GM12874 (cell line): ENCODE results near the gene TRPC3.

Experiments
- TF ChIP-seq, protein P1 (sequence below): IDR thresholded peaks from 2 replicates; pipeline ENCODE4 v1.5.1; 2011; ENCODE audit warnings: low read depth, mild to moderate bottlenecking, control low read depth, low read length, moderate library complexity; ENCODE audit not compliant: insufficient read depth

The TRPC3 gene

DNA sequence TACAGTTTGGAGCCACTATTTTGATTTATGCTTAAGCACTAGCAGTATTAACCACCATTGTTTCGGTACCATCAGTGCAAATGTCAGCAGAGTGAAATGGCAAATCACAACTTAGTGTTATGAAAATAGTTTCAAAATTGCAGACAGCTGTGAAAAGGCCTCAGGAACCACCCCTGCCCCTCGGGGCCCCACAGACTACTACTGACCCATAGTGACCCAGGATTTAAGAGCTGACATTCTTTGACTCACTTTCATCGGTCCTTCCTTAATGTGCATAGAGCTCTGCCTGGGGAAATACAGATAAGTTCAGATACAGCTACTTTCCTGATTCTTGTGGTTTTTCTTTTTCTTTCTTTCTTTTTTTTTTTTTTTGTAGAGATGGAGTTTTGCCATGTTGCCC is 78.3 kb downstream of the TRPC3 start:
- TF ChIP-seq, protein P1, sequence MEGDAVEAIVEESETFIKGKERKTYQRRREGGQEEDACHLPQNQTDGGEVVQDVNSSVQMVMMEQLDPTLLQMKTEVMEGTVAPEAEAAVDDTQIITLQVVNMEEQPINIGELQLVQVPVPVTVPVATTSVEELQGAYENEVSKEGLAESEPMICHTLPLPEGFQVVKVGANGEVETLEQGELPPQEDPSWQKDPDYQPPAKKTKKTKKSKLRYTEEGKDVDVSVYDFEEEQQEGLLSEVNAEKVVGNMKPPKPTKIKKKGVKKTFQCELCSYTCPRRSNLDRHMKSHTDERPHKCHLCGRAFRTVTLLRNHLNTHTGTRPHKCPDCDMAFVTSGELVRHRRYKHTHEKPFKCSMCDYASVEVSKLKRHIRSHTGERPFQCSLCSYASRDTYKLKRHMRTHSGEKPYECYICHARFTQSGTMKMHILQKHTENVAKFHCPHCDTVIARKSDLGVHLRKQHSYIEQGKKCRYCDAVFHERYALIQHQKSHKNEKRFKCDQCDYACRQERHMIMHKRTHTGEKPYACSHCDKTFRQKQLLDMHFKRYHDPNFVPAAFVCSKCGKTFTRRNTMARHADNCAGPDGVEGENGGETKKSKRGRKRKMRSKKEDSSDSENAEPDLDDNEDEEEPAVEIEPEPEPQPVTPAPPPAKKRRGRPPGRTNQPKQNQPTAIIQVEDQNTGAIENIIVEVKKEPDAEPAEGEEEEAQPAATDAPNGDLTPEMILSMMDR, result no peak

- TF ChIP-seq, protein P1, result no peak
Measured at GRCh38 chr4:121869841-121870822, 81.7 kb downstream of the TRPC3 start, which contains the start of gene BBS7. TSS of gene BBS7 (minus strand) at chr4:121870474. CDS start at chr4:121870313, 161 bp downstream.

GRCh38 chr4:121863799-121864198 is 88.1 kb downstream of the TRPC3 start:
- TF ChIP-seq, protein P1, result no peak

GRCh38 chr4:121861426-121861825 is 90.4 kb downstream of the TRPC3 start:
- TF ChIP-seq, protein P1, result no peak

GRCh38 chr4:121860121-121860520 is 91.7 kb downstream of the TRPC3 start:
- TF ChIP-seq, protein P1, result no peak

DNA sequence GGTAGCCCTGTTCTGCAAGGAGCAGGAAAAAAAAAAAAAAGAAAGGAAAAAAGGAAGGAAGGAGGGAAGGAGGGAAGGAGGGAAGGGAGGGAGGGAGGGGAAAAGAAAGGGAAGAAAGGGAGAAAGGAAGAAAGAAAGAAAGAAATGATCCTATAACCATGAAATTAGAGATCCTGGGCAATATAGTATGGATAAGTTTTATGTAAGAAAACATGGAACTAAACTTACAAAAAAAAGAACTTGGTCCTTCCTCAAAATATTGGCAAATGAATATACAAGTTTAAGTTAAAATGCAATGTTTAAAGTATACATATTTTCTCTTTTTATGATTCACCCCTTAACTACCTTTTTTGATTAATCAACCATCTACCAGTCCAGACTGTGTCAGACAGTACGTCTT is 100.5 kb downstream of the TRPC3 start:
- TF ChIP-seq, protein P1, result no peak

DNA sequence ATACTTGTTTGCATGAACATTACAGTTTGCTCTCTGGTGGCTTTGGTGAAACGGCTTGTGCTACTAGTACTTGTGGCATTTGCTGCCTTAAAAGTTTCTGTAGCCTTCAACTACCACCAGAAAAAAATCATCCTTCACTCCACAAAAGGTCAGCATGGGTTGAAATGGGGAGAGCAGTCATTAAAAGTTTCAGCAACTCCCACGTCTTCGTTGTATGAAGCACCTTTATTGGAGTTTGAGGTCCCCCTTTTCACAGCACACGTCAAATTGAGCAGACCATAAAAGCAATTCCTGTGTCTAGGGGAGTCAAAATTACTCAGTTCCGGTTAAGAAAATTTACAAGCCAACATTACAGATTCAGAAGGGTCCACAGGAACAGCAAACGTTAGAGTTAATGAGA is 105.2 kb downstream of the TRPC3 start:
- TF ChIP-seq, protein P1, result no peak
